Left renal pelvis (tissue), 4 donors: ENCODE data around the gene GRB10. TPM values are rescaled to one million over a fixed set of nuclear protein-coding genes. Genes with fewer than 3 reads are reported as not detected.

Experiments used
- DNase-seq, 4 donors: peaks; one replicate each; pipeline ENCODE4 v3.0.0-alpha.2; 2013; ENCODE audit warnings: low read depth in 4 of 4, low spot score in 3 of 4
- polyA plus RNA-seq, 4 donors: library from polyadenylated mRNA; unstranded; fragments of 120-200 nt; gene quantifications; one replicate each; pipeline ENCODE4 v1.2.1, GENCODE V29; 2013; ENCODE audit not compliant: insufficient read length in 4 of 4

Gene GRB10
- polyA plus RNA-seq, 4 donors, result 13.6 to 43.4 (median 31.6) TPM

- no peak for DNase-seq
Measured at GRCh38 chr7:50660040-50660829, 122.5 kb downstream of the GRB10 start.

- no peak for DNase-seq
Measured at GRCh38 chr7:50659329-50659965, 123.2 kb downstream of the GRB10 start.

GRCh38 chr7:50658696-50659095 is 124.0 kb downstream of the GRB10 start:
- DNase-seq, result no peak

- no peak for DNase-seq
Measured at GRCh38 chr7:50657912-50658311, 124.8 kb downstream of the GRB10 start.

GRCh38 chr7:50657341-50657873 is 125.3 kb downstream of the GRB10 start:
- DNase-seq, result no peak

GRCh38 chr7:50656141-50656895 is 126.4 kb downstream of the GRB10 start:
- no peak for DNase-seq

GRCh38 chr7:50655490-50655889 is 127.2 kb downstream of the GRB10 start:
- DNase-seq, result no peak

- DNase-seq, result no peak
Measured at GRCh38 chr7:50655020-50655419, 127.7 kb downstream of the GRB10 start.

GRCh38 chr7:50653981-50654425 is 128.7 kb downstream of the GRB10 start:
- no peak for DNase-seq

- DNase-seq, result no peak
Measured at GRCh38 chr7:50653126-50653864, 129.4 kb downstream of the GRB10 start.

- no peak for DNase-seq
Measured at GRCh38 chr7:50652400-50653125, 130.1 kb downstream of the GRB10 start.

- DNase-seq, result no peak
Measured at GRCh38 chr7:50651271-50651989, 131.3 kb downstream of the GRB10 start.

- no peak for DNase-seq
Measured at GRCh38 chr7:50650057-50650664, 132.5 kb downstream of the GRB10 start.

- no peak for DNase-seq
Measured at GRCh38 chr7:50649259-50649885, 133.3 kb downstream of the GRB10 start.

GRCh38 chr7:50648570-50649169 is 134.0 kb downstream of the GRB10 start:
- DNase-seq, result no peak

- DNase-seq, result no peak
Measured at GRCh38 chr7:50648076-50648475, 134.6 kb downstream of the GRB10 start.

GRCh38 chr7:50647286-50647980 is 135.3 kb downstream of the GRB10 start:
- DNase-seq, result no peak
